ENCODE measurements around the gene STBD1.
"Not testable (repeated sequence)": the region's sequence is repeated elsewhere in the genome, so short reads cannot be mapped to it uniquely, and the experiment has no call there.

The STBD1 gene

GRCh38 chr4:76305971-76306881 lies at the start of gene STBD1:
STBD1 (plus strand) TSS chr4:76306733; CDS start chr4:76306770, 37 bp downstream.
- H3K27ac ChIP-seq, result peak within 1 kb of the TSS; percentile 73
- DNase-seq (ENCODE audit: low read depth, low spot score), result no peak

- H3K27ac ChIP-seq, result no peak overlapping the region
- DNase-seq (ENCODE audit: low read depth, low spot score), result no peak
These were observed 49.6 kb upstream of the STBD1 start for GRCh38 chr4:76256968-76257367.

- DNase-seq (ENCODE audit: low read depth, low spot score), result no peak
- no peak overlapping the region for H3K27ac ChIP-seq
These were observed 48.7 kb upstream of the STBD1 start for GRCh38 chr4:76257824-76258223.

GRCh38 chr4:76260571-76260970 lies 46.0 kb upstream of the STBD1 start:
- no peak for DNase-seq (ENCODE audit: low read depth, low spot score)

GRCh38 chr4:76265631-76266218 lies 40.8 kb upstream of the STBD1 start:
- DNase-seq (ENCODE audit: low read depth, low spot score), result no peak
- no peak overlapping the region for H3K27ac ChIP-seq

More at GRCh38 chr4:76260571-76260970, 46.0 kb upstream of the STBD1 start:
- no peak overlapping the region for H3K27ac ChIP-seq

- no peak overlapping the region for H3K27ac ChIP-seq
- no peak for DNase-seq (ENCODE audit: low read depth, low spot score)
These were observed 39.9 kb upstream of the STBD1 start for GRCh38 chr4:76266627-76267026.

GRCh38 chr4:76267811-76268210 lies 38.7 kb upstream of the STBD1 start:
- no peak overlapping the region for H3K27ac ChIP-seq
- no peak for DNase-seq (ENCODE audit: low read depth, low spot score)

- no peak overlapping the region for H3K27ac ChIP-seq
These were observed 36.0 kb upstream of the STBD1 start for GRCh38 chr4:76270244-76271175.

GRCh38 chr4:76271248-76271647 lies 35.3 kb upstream of the STBD1 start:
- no peak overlapping the region for H3K27ac ChIP-seq
- no peak for DNase-seq (ENCODE audit: low read depth, low spot score)

More at GRCh38 chr4:76270244-76271175, 36.0 kb upstream of the STBD1 start:
- peak; percentile 45 for DNase-seq (ENCODE audit: low read depth, low spot score)

GRCh38 chr4:76272073-76272472 lies 34.5 kb upstream of the STBD1 start:
- H3K27ac ChIP-seq, result no peak overlapping the region
- DNase-seq (ENCODE audit: low read depth, low spot score), result no peak

GRCh38 chr4:76272582-76272981 lies 34.0 kb upstream of the STBD1 start:
- DNase-seq (ENCODE audit: low read depth, low spot score), result no peak
- no peak overlapping the region for H3K27ac ChIP-seq

GRCh38 chr4:76272999-76273398 lies 33.5 kb upstream of the STBD1 start:
- H3K27ac ChIP-seq, result no peak overlapping the region
- no peak for DNase-seq (ENCODE audit: low read depth, low spot score)

- H3K27ac ChIP-seq, result no peak overlapping the region
These were observed 30.9 kb upstream of the STBD1 start for GRCh38 chr4:76275486-76276124.

GRCh38 chr4:76276813-76277212 lies 29.7 kb upstream of the STBD1 start:
- no peak for DNase-seq (ENCODE audit: low read depth, low spot score)
- H3K27ac ChIP-seq, result no peak overlapping the region

More at GRCh38 chr4:76275486-76276124, 30.9 kb upstream of the STBD1 start:
- no peak for DNase-seq (ENCODE audit: low read depth, low spot score)

GRCh38 chr4:76277667-76278066 lies 28.9 kb upstream of the STBD1 start:
- no peak overlapping the region for H3K27ac ChIP-seq
- no peak for DNase-seq (ENCODE audit: low read depth, low spot score)

- DNase-seq (ENCODE audit: low read depth, low spot score), result no peak
These were observed 27.9 kb upstream of the STBD1 start for GRCh38 chr4:76278583-76278982.

GRCh38 chr4:76279462-76279861 lies 27.1 kb upstream of the STBD1 start:
- no peak overlapping the region for H3K27ac ChIP-seq
- DNase-seq (ENCODE audit: low read depth, low spot score), result no peak

More at GRCh38 chr4:76278583-76278982, 27.9 kb upstream of the STBD1 start:
- H3K27ac ChIP-seq, result no peak overlapping the region

- H3K27ac ChIP-seq, result no peak overlapping the region
- no peak for DNase-seq (ENCODE audit: low read depth, low spot score)
These were observed 25.8 kb upstream of the STBD1 start for GRCh38 chr4:76280488-76281441.

- DNase-seq (ENCODE audit: low read depth, low spot score); H3K27ac ChIP-seq: not testable (repeated sequence)
These were observed 24.9 kb upstream of the STBD1 start for GRCh38 chr4:76281594-76281993.
